Kidney (tissue), 14 donors: ENCODE results near the gene HIBADH. TPM values are rescaled to one million over a fixed set of nuclear protein-coding genes. Genes with fewer than 3 reads are reported as not detected.

Experiments
- DNase-seq, 5 donors: peaks; one replicate each; pipeline ENCODE4 v3.0.0-alpha.2; 2013 to 2020
- FAIRE-seq: peaks from 2 replicates; lab custom pipeline; 2012; peaks lifted over from hg19 to GRCh38; lab: Jason Lieb, UNC
- H3K27ac ChIP-seq, 2 donors: one replicate each; pipeline ENCODE4 v1.7.0; 2013; ENCODE audit warnings: low read depth in 2 of 2, low read length in 2 of 2, inconsistent platforms in 1 of 2
- H3K27me3 ChIP-seq: one replicate; pipeline ENCODE4 v1.7.1; 2013; ENCODE audit warnings: low read length, inconsistent platforms; ENCODE audit not compliant: control insufficient read depth, insufficient read depth
- H3K36me3 ChIP-seq, 3 donors: one replicate each; pipeline versions ENCODE4 v1.7.0 to v1.7.1; 2013; ENCODE audit warnings: low read length in 3 of 3, control low read depth in 1 of 3, inconsistent platforms in 1 of 3; ENCODE audit not compliant: insufficient read depth in 3 of 3, control insufficient read depth in 2 of 3
- H3K4me1 ChIP-seq, 3 donors: one replicate each; pipeline versions ENCODE4 v1.7.0 to v1.7.1; 2013; ENCODE audit warnings: low read length in 3 of 3, inconsistent platforms in 1 of 3, low read depth in 1 of 3; ENCODE audit not compliant: control insufficient read depth in 2 of 3, insufficient read depth in 2 of 3
- H3K4me3 ChIP-seq, 3 donors: one replicate each; pipeline versions ENCODE4 v1.7.0 to v1.8.1; 2013; ENCODE audit warnings: low read length in 3 of 3, control low read depth in 1 of 3, inconsistent platforms in 1 of 3
- H3K9ac ChIP-seq, 3 donors: one replicate each; pipeline versions ENCODE4 v1.7.0 to v1.7.1; 2013; ENCODE audit warnings: low read length in 3 of 3, control low read depth in 1 of 3, inconsistent platforms in 1 of 3
- H3K9me3 ChIP-seq, 3 donors: one replicate each; pipeline versions ENCODE4 v1.7.0 to v1.7.1; 2013; ENCODE audit warnings: low read length in 3 of 3, control low read depth in 1 of 3, inconsistent platforms in 1 of 3; ENCODE audit not compliant: control insufficient read depth in 2 of 3, insufficient read depth in 1 of 3
- CTCF ChIP-seq: IDR thresholded peaks from 3 replicates; pipeline ENCODE4 v1.5.1; 2012; ENCODE audit warnings: mild to moderate bottlenecking, moderate library complexity, borderline replicate concordance; ENCODE audit not compliant: insufficient read depth; ENCODE audit errors: extremely low read depth
- intact Hi-C: fragments of 100-400 bp; cut with DNase I; formaldehyde crosslinking; loops from one replicate; pipeline ENCODE4 v1.11.1; 2022
- polyA plus RNA-seq: library from polyadenylated mRNA; stranded (reverse); fragments of 350-450 nt; fragmentation: Illumina TruSeq; extraction: RNeasy Lipid Tissue Mini Kit (QIAGEN cat#74804); gene quantifications from one replicate; pipeline ENCODE4 v1.2.3, GENCODE V29; 2014; ENCODE audit warnings: low read depth, low replicate concordance; ENCODE audit not compliant: insufficient read depth
- total RNA-seq: library from RNA; stranded (reverse); fragmentation: NEBNext Ultra II Directional; extraction: Animal tissue kit (Norgen Biotek cat#: 25700); gene quantifications from one replicate; pipeline ENCODE4 v1.2.1, GENCODE V29; 2021
- donor health status: control.
- donor health status: control.
- donor health status: control.
- donor health status: control.
- donor health status: control.
- donor health status: DM: yes; HTN: yes; CAD: no.
- donor health status: Normal renal cell carcinoma (clear cell type).

The HIBADH gene
- total and polyA plus RNA-seq, 2 donors from 2014 or later: 42.6 to 160 TPM

- no peaks in the 10 kb centered on the region for H3K4me1 ChIP-seq
- H3K36me3 ChIP-seq: no peaks in the 10 kb centered on the region
- no peaks in the 10 kb centered on the region for H3K27me3 ChIP-seq
- FAIRE-seq (no peak), DNase-seq (no peak)
- intact Hi-C loops: no loop called here
- no peak for TF ChIP-seq CTCF
- H3K9me3 ChIP-seq: no peaks in the 10 kb centered on the region
- no peak overlapping the region for H3K9ac ChIP-seq
- H3K4me3 ChIP-seq: no peak overlapping the region
- no peak overlapping the region for H3K27ac ChIP-seq
Observed at GRCh38 chr7:27690649-27691048, 28.0 kb upstream of the HIBADH start.

- H3K27ac ChIP-seq: no peak overlapping the region
- peak; percentile 51 for TF ChIP-seq CTCF
- FAIRE-seq (no peak), DNase-seq (peak in 3 of 5 donors; percentile 9 to 19 (median 11))
- no peaks in the 10 kb centered on the region for H3K9me3 ChIP-seq
- H3K9ac ChIP-seq: no peak overlapping the region
- no peaks in the 10 kb centered on the region for H3K4me1 ChIP-seq
- no peak overlapping the region for H3K4me3 ChIP-seq
- H3K27me3 ChIP-seq: no peaks in the 10 kb centered on the region
- H3K36me3 ChIP-seq: no peaks in the 10 kb centered on the region
- intact Hi-C loops: no loop called here
Observed at GRCh38 chr7:27689591-27690164, 27.0 kb upstream of the HIBADH start.

- H3K4me3 ChIP-seq: no peak overlapping the region
- intact Hi-C loops: no loop called here
- no peaks in the 10 kb centered on the region for H3K4me1 ChIP-seq
- H3K27me3 ChIP-seq: no peaks in the 10 kb centered on the region
- TF ChIP-seq CTCF: no peak
- H3K27ac ChIP-seq: no peak overlapping the region
- DNase-seq: no peak
- no peak overlapping the region for H3K9ac ChIP-seq
- H3K9me3 ChIP-seq: no peaks in the 10 kb centered on the region
- no peak for FAIRE-seq
- H3K36me3 ChIP-seq: no peaks in the 10 kb centered on the region
Observed at GRCh38 chr7:27689150-27689549, 26.5 kb upstream of the HIBADH start.

- no peak overlapping the region for H3K4me3 ChIP-seq
- intact Hi-C loops: no loop called here
- H3K9me3 ChIP-seq: no peaks in the 10 kb centered on the region
- no peak overlapping the region for H3K27ac ChIP-seq
- FAIRE-seq (no peak), DNase-seq (no peak)
- no peaks in the 10 kb centered on the region for H3K27me3 ChIP-seq
- H3K9ac ChIP-seq: no peak overlapping the region
- no peak for TF ChIP-seq CTCF
- H3K4me1 ChIP-seq: no peaks in the 10 kb centered on the region
- no peaks in the 10 kb centered on the region for H3K36me3 ChIP-seq
Observed at GRCh38 chr7:27688646-27689045, 26.0 kb upstream of the HIBADH start.
